GM12874 (cell line): ENCODE data around the gene S100A13.

Source experiments
- TF ChIP-seq, protein P1 (sequence below): IDR thresholded peaks from 2 replicates; pipeline ENCODE4 v1.5.1; 2011; ENCODE audit warnings: low read depth, mild to moderate bottlenecking, control low read depth, low read length, moderate library complexity; ENCODE audit not compliant: insufficient read depth

Gene S100A13

DNA sequence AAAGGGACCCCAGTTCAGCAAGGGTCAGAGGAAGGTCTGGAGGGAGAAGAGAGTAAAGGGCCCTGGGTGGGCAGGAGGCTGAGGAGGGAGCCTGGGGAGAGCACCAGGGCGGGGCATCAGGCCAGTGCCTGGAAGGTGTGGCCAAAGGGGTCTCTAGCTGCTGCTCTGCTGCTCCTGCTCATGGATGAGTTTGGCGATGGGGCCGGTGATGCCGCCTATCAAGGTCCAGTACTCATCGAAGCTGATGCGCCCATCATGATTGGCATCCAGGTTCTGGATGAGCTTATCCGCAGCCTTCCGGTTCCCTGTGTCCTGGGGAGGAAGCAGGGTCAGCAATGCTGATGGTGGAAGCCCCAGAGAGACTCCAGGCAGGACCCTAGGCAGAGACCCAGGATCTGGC lies 19.9 kb downstream of the S100A13 start:
- TF ChIP-seq, protein P1, sequence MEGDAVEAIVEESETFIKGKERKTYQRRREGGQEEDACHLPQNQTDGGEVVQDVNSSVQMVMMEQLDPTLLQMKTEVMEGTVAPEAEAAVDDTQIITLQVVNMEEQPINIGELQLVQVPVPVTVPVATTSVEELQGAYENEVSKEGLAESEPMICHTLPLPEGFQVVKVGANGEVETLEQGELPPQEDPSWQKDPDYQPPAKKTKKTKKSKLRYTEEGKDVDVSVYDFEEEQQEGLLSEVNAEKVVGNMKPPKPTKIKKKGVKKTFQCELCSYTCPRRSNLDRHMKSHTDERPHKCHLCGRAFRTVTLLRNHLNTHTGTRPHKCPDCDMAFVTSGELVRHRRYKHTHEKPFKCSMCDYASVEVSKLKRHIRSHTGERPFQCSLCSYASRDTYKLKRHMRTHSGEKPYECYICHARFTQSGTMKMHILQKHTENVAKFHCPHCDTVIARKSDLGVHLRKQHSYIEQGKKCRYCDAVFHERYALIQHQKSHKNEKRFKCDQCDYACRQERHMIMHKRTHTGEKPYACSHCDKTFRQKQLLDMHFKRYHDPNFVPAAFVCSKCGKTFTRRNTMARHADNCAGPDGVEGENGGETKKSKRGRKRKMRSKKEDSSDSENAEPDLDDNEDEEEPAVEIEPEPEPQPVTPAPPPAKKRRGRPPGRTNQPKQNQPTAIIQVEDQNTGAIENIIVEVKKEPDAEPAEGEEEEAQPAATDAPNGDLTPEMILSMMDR = no peak

DNA sequence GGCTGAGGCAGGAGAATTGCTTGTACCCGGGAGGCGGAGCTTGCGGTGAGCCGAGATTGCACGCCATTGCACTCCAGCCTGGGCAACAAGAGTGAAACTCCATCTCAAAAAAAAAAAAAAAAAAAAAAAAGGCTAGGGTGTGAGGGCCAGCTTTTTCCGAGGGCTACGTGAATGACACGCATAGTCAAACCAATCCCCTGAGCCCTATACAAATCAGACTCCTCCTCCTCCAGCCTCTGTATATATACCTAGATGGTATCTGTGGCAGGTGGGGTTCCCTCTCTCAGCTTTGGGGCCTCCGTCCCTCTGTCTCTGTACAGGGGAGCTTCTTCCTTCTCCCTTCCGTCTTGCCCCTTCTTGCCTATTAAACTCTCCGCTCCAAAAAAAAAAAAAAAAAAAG lies 21.1 kb downstream of the S100A13 start:
- TF ChIP-seq, protein P1 = no peak

DNA sequence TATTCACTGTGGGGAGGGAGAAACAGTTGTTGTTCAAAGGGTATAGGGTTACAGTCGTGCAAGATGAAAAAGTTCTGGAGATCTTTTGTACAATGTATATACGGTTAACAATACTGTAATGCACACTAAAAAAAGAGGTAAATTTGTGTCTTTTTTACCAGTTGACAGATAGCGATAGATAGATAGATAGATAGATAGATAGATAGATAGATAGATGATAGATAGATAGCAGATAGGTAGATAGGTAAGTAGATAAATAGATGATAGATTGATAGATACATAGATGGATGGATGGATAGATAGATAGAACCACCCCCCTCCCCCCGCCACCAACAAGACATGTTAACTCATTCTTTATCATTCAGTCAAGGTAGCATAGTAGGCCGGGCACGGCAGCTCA lies 24.6 kb downstream of the S100A13 start:
- TF ChIP-seq, protein P1 = no peak

DNA sequence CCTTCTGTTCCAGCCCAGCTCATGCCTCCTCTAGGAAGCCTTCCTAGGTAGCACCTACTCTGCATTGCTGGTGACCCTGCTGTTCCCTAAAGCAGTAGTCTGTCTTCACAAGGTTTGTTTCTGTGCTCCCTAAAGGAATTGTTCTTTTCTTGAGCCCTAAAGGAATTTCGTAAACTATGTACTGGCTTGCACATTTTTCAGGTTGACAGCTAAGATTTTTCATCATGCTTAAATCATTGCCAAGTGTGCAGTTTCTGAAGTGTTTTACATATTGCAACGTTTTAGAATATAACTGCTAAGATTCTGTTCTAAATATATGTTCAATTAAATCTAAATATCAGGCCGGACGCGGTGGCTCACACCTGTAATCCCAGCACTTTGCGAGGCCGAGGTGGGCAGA lies 27.5 kb downstream of the S100A13 start:
- TF ChIP-seq, protein P1 = no peak

DNA sequence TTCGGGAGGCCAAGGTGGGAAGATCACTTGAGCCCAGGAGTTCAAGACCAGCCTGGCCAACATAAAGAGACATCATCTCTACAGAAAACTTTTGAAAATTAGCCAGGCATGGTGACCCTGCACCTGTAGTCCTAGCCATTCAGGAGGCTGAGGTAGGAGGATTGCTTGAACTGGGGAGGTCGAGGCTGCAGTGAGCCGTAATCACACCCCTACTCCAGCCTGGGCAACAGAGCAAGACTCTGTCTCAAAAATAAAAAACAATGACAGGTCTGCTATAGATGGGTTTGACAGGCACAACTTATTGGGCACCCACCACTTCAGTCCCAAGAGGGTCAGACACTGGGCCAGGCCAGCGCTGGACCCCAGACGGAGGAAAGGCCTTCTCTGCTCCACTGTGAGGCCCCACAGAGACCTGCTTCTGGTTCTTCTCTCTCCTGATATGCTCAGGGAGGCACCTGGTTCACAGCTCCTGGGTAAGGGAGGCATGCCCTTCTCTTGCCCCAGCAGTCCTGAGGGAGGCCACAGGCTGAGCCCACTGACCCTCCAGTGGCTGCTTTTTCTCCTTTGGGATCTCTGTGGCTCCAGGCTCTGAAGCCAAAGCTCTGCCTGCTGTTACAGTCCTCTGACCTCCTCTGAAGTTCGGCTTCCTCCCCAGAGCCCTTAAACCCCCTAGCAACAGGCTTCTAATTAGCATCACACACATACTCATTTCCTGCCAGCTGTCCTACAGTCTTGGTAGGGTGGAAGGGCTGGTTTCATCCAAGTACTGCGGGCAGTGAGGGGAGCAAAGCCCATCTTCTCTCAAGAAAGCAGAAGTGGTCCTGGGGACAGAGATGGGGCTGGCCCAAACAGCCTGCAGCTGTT lies 28.8 kb downstream of the S100A13 start:
- TF ChIP-seq, protein P1 = no peak

DNA sequence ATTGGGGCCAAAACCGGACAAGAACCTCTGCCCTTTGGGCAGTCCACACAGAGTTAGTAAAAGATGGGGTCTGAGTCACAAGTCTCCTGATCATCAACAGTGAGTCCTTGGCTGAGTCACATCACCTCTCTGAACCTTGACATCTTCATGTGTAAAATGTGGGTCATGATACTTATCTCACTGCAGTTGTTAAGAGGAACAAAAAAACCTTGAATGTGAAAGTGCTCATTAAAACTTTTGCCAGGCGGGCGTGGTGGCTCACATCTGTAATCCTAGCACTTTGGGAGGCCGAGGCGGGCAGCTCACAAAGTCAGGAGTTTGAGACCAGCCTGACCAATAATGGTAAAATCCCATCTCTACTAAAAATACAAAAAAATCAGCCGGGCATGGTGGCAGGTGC lies 30.1 kb downstream of the S100A13 start:
- TF ChIP-seq, protein P1 = no peak

DNA sequence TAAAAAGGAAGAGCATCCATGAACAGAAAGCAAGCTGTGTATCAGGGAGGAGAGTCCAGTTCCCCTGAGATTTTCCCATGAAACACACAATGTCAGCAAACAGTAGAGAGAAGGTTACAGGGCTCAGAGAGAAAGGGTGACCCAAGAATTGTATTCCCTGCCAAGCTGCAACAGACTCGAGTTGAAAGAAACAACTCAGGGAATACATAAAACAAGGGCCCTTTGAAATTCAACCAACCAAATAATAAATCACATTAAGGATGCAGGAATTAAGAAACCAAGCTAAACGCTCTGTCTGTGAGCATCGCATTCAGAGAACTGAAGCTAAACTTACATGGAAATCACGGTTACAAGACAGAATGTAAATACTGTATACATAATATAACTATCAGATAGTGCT lies 34.6 kb downstream of the S100A13 start:
- TF ChIP-seq, protein P1 = no peak
